WTC11 (cell line): Measurements from ENCODE around the gene PRR7. TPM values are rescaled to one million over a fixed set of nuclear protein-coding genes. Genes with fewer than 3 reads are reported as not detected.

Experiments
- ATAC-seq: fragments of 200-7000 bp; cut with Tn5 transposase; 2 replicates; pipeline ENCODE4 v1.10.0; 2021; ENCODE audit warnings: mild to moderate bottlenecking, moderate library complexity
- CTCF ChIA-PET: fragments of 300-600 bp; sonication (Branson Sonifier 250); formaldehyde crosslinking; loops from one replicate; lab custom pipeline; 2021; ENCODE audit warnings: antibody characterized with exemption; lab: Charles Lee
- POLR2A ChIA-PET: fragments of 350-600 bp; sonication (Branson Sonifier 250); formaldehyde crosslinking; loops from one replicate; lab custom pipeline; 2021; ENCODE audit warnings: antibody characterized with exemption; lab: Charles Lee
- DNase-seq: peaks from one replicate; pipeline ENCODE4 v3.0.0; 2021; ENCODE audit warnings: low spot score
- H3K27ac Mint-ChIP-seq: 2 replicates; pipeline ENCODE4 v1.8.0; 2021; ENCODE audit warnings: mixed read lengths
- H3K27me3 Mint-ChIP-seq: 2 replicates; pipeline ENCODE4 v1.8.0; 2021; ENCODE audit warnings: low read depth, mild to moderate bottlenecking, moderate library complexity, mixed read lengths
- H3K36me3 Mint-ChIP-seq: 2 replicates; pipeline ENCODE4 v1.8.0; 2021; ENCODE audit warnings: mixed read lengths
- H3K4me1 Mint-ChIP-seq: 2 replicates; pipeline ENCODE4 v1.8.0; 2022; ENCODE audit warnings: mixed read lengths
- H3K4me3 Mint-ChIP-seq: 2 replicates; pipeline ENCODE4 v1.8.0; 2021; ENCODE audit warnings: mild to moderate bottlenecking, moderate library complexity, mixed read lengths
- H3K9me3 Mint-ChIP-seq: 2 replicates; pipeline ENCODE4 v1.8.0; 2021; ENCODE audit warnings: mixed read lengths
- CREM ChIP-seq: sonication (generic); formaldehyde crosslinking; IDR thresholded peaks from 2 replicates; pipeline ENCODE4 v1.8.1; 2022; ENCODE audit warnings: mild to moderate bottlenecking, missing genetic modification reagents, moderate library complexity
- E2F4 ChIP-seq: sonication (generic); formaldehyde crosslinking; IDR thresholded peaks from 2 replicates; pipeline ENCODE4 v1.8.1; 2022; ENCODE audit warnings: low read depth, mild to moderate bottlenecking, moderate library complexity, missing genetic modification reagents, borderline replicate concordance
- E2F5 ChIP-seq: sonication (generic); formaldehyde crosslinking; IDR thresholded peaks from 2 replicates; pipeline ENCODE4 v1.8.1; 2022; ENCODE audit warnings: mild to moderate bottlenecking, moderate library complexity, missing genetic modification reagents
- ELF4 ChIP-seq: sonication (generic); formaldehyde crosslinking; IDR thresholded peaks from 2 replicates; pipeline ENCODE4 v1.8.1; 2022; ENCODE audit warnings: low read depth, mild to moderate bottlenecking, moderate library complexity, missing genetic modification reagents
- FOXK1 ChIP-seq: sonication (generic); formaldehyde crosslinking; IDR thresholded peaks from 2 replicates; pipeline ENCODE4 v1.8.0; 2022; ENCODE audit warnings: mild to moderate bottlenecking, moderate library complexity, missing genetic modification reagents
- GABPB1 ChIP-seq: sonication (generic); formaldehyde crosslinking; IDR thresholded peaks from 2 replicates; pipeline ENCODE4 v1.8.1; 2023; ENCODE audit warnings: mild to moderate bottlenecking, missing genetic modification reagents
- GRHL2 ChIP-seq: fragments of 250-450 bp; sonication (Bioruptor Pico); IDR thresholded peaks from 2 replicates; pipeline ENCODE4 v1.8.0; 2022; ENCODE audit warnings: mild to moderate bottlenecking, moderate library complexity; ENCODE audit not compliant: insufficient replicate concordance, severe bottlenecking
- HMGXB4 ChIP-seq: sonication (generic); formaldehyde crosslinking; IDR thresholded peaks from 2 replicates; pipeline ENCODE4 v1.8.1; 2023; ENCODE audit warnings: mild to moderate bottlenecking, moderate library complexity, missing genetic modification reagents
- KAT7 ChIP-seq: sonication (generic); formaldehyde crosslinking; IDR thresholded peaks from 2 replicates; pipeline ENCODE4 v1.8.1; 2023; ENCODE audit warnings: missing genetic modification reagents, mild to moderate bottlenecking, borderline replicate concordance
- NFYB ChIP-seq: sonication (generic); formaldehyde crosslinking; conservative IDR thresholded peaks from 2 replicates; pipeline ENCODE4 v1.8.0; 2022; ENCODE audit warnings: low read depth, missing genetic modification reagents
- SMAD4 ChIP-seq: sonication (generic); formaldehyde crosslinking; IDR thresholded peaks from 2 replicates; pipeline ENCODE4 v1.8.0; 2022; ENCODE audit warnings: mild to moderate bottlenecking, missing genetic modification reagents
- SP1 ChIP-seq: sonication (generic); formaldehyde crosslinking; conservative IDR thresholded peaks from 2 replicates; pipeline ENCODE4 v1.8.1; 2022; ENCODE audit warnings: missing genetic modification reagents
- TEAD1 ChIP-seq: sonication (generic); formaldehyde crosslinking; IDR thresholded peaks from 2 replicates; pipeline ENCODE4 v1.8.0; 2022; ENCODE audit warnings: mild to moderate bottlenecking, missing genetic modification reagents
- TP53 ChIP-seq: sonication (generic); formaldehyde crosslinking; IDR thresholded peaks from 2 replicates; pipeline ENCODE4 v1.8.1; 2023; ENCODE audit warnings: mild to moderate bottlenecking, missing genetic modification reagents
- ZBTB21 ChIP-seq: sonication (generic); formaldehyde crosslinking; IDR thresholded peaks from 2 replicates; pipeline ENCODE4 v1.8.1; 2023; ENCODE audit warnings: mild to moderate bottlenecking, missing genetic modification reagents, borderline replicate concordance
- ZBTB43 ChIP-seq: sonication (generic); formaldehyde crosslinking; IDR thresholded peaks from 2 replicates; pipeline ENCODE4 v1.8.1; 2023; ENCODE audit warnings: mild to moderate bottlenecking, missing genetic modification reagents
- ZNF121 ChIP-seq: sonication (generic); formaldehyde crosslinking; IDR thresholded peaks from 2 replicates; pipeline ENCODE4 v1.8.0; 2023; ENCODE audit warnings: missing genetic modification reagents
- ZNF232 ChIP-seq: sonication (generic); formaldehyde crosslinking; IDR thresholded peaks from 2 replicates; pipeline ENCODE4 v1.8.0; 2022; ENCODE audit warnings: mild to moderate bottlenecking, missing genetic modification reagents
- ZNF281 ChIP-seq: sonication (generic); formaldehyde crosslinking; IDR thresholded peaks from 2 replicates; pipeline ENCODE4 v1.8.0; 2023; ENCODE audit warnings: mild to moderate bottlenecking, missing genetic modification reagents
- ZNF423 ChIP-seq: fragments of 250-450 bp; sonication (Bioruptor Pico); IDR thresholded peaks from 2 replicates; pipeline ENCODE4 v2.1.2; 2022; ENCODE audit warnings: mild to moderate bottlenecking, moderate library complexity
- ZNF671 ChIP-seq: fragments of 250-450 bp; sonication (Bioruptor Pico); IDR thresholded peaks from 2 replicates; pipeline ENCODE4 v1.8.0; 2021; ENCODE audit warnings: mild to moderate bottlenecking
- total RNA-seq: library from RNA; stranded (reverse); gene quantifications from 3 replicates; pipeline ENCODE4 v1.2.3, GENCODE V29; 2021
- TF ChIP-seq, protein P1 (sequence below): sonication (generic); formaldehyde crosslinking; IDR thresholded peaks from 2 replicates; pipeline ENCODE4 v1.8.0; 2022; ENCODE audit warnings: mild to moderate bottlenecking, missing genetic modification reagents

Gene PRR7
- total RNA-seq, 1 experiment from 2014 or later = 13.1 TPM

- Mint-ChIP-seq H3K4me1 (peaks cover 55% of the 10 kb centered on the region), H3K9me3 (no peaks in the 10 kb centered on the region), H3K27ac (peak overlapping the region; percentile 83), H3K27me3 (no peaks in the 10 kb centered on the region), H3K4me3 (peak overlapping the region; percentile 76)
- no peak for ATAC-seq
- no peak for TF ChIP-seq TEAD1 (CRISPR knock-in tag)
- 0 out of 2 replicates have a peak, but pooled peaks have one; percentile 9 for TF ChIP-seq KAT7 (CRISPR knock-in tag)
- no peak for TF ChIP-seq ZBTB21 (CRISPR knock-in tag)
- no peak for TF ChIP-seq ZNF671
- 0 out of 2 replicates have a peak, but pooled peaks have one; percentile 3 for TF ChIP-seq SP1 (CRISPR knock-in tag)
- TF ChIP-seq NFYB (CRISPR knock-in tag) = 0 out of 2 replicates have a peak, but pooled peaks have one; percentile 17
- TF ChIP-seq, all 79 proteins: peak for 3
- POLR2A ChIA-PET = interaction anchor here (0.6 to 6.0 kb wide), 8 partner anchors 8 to 845 kb away, joined by 3 to 53 read pairs (median 6); partner anchors contain the start of gene PDLIM7
- DNase-seq = no peak
- H3K36me3 Mint-ChIP-seq = peaks cover 25% of the 10 kb centered on the region
- CTCF ChIA-PET = interaction anchor here (0.7 to 16.7 kb wide), 8 partner anchors 14 to 81 kb away, joined by 4 to 230 read pairs (median 9); partner anchors contain the start of gene PDLIM7
These were observed 25.2 kb downstream of the PRR7 start for GRCh38 chr5:177471610-177472356.

DNA sequence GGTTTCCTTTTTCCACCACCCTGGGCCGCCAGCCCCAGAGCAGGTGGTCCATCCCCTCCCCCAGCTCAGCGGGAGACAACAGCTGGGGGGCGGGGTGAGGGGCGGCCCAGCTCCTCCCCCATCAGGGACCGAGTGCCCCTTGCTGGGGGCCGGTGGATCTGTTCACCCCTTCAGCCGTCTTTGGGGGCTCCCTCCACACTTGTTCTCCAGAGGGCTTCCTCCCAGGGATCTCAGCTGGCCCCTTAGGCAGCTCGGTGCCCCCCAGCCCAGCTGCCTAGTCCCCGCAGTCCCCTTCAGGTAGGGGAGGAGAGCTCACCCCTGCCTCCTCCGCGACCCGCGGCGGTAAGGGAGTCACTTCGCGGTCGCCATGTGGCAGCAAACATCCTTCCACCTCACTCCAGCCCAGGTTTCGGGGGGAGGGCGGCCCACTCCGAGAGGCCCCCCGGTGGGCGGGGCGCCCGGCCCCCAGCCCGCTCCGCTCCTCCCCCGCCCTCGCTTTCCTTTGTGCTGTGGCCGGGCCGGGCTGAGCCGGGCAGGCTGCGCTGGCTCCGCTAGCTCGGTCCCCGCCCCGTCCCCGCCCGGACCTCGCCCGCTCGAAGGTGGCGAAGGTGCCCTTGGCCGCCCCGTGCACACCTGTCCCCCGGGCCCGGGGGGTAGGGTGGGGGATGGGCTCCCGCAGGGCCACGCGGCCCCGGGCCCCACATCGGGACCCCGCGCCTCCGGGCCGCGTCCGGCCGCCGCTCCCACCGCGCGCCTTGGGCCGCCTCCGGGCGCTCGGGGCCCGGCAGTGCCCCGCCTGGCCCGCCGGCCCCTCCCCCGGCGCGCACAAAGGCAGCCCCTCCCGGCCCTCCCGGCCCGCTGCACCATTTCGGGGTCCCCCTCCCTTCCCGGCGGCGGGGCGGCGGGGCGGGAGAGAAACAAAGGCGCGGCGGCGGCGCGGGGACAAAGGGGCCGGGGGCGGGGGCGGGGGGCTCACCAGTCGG is 26.1 kb downstream of the PRR7 start:
- ChIA-PET CTCF (interaction anchor here (0.7 to 16.7 kb wide), 8 partner anchors 15 to 82 kb away, joined by 4 to 230 read pairs (median 8); partner anchors contain the start of gene PDLIM7), POLR2A (interaction anchor here (0.6 to 6.0 kb wide), 8 partner anchors 9 to 846 kb away, joined by 3 to 53 read pairs (median 6); partner anchors contain the start of gene PDLIM7)
- ATAC-seq (peak; percentile 2), DNase-seq (peak; percentile 53)
- Mint-ChIP-seq H3K4me1 (peaks cover 56% of the 10 kb centered on the region), H3K27me3 (no peaks in the 10 kb centered on the region), H3K27ac (no peak overlapping the region), H3K4me3 (peak overlapping the region; percentile 76), H3K9me3 (no peaks in the 10 kb centered on the region), H3K36me3 (peaks cover 16% of the 10 kb centered on the region)
- no peak for TF ChIP-seq ZNF121 (CRISPR knock-in tag)
- TF ChIP-seq ELF4 (CRISPR knock-in tag) = 0 out of 2 replicates have a peak, but pooled peaks have one; percentile 22
- peak; percentile 35; the same call in 1 of the 2 replicates for TF ChIP-seq SP1 (CRISPR knock-in tag)
- no peak for TF ChIP-seq GABPB1 (CRISPR knock-in tag)
- TF ChIP-seq E2F4 (CRISPR knock-in tag) = no peak
- no peak for TF ChIP-seq SMAD4 (CRISPR knock-in tag)
- peak; percentile 93 for TF ChIP-seq ZNF423
- TF ChIP-seq ZNF281 (CRISPR knock-in tag) = peak; percentile 95
- TF ChIP-seq TEAD1 (CRISPR knock-in tag) = no peak; the same call in 1 of the 2 replicates
- TF ChIP-seq ZNF232 (CRISPR knock-in tag) = no peak
- no peak for TF ChIP-seq TP53
- peak; percentile 40; the same call in 1 of the 2 replicates for TF ChIP-seq E2F5
- no peak for TF ChIP-seq GRHL2 (CRISPR knock-in tag)
- peak; percentile 79; the same call in 1 of the 2 replicates for TF ChIP-seq HMGXB4 (CRISPR knock-in tag)
- TF ChIP-seq FOXK1 = no peak
- TF ChIP-seq, protein P1, sequence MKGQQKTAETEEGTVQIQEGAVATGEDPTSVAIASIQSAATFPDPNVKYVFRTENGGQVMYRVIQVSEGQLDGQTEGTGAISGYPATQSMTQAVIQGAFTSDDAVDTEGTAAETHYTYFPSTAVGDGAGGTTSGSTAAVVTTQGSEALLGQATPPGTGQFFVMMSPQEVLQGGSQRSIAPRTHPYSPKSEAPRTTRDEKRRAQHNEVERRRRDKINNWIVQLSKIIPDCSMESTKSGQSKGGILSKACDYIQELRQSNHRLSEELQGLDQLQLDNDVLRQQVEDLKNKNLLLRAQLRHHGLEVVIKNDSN (CRISPR knock-in tag) = peak; percentile 32; the same call in 1 of the 2 replicates
- no peak for TF ChIP-seq ZBTB43 (CRISPR knock-in tag)
- 0 out of 2 replicates have a peak, but pooled peaks have one; percentile 22 for TF ChIP-seq CREM
